ENCODE measurements around the gene C2CD2.

C2CD2 gene

GRCh38 chr21:41864311-41865001 is 89.4 kb downstream of the C2CD2 start:
- in situ Hi-C loops (cut with HindIII; ENCODE audit: low pct_unique_long_range_greater_than_20kb, low sequenced_read_pairs): no loop called here
- TF ChIP-seq JUND (IDR thresholded peaks at IDR 0.05; ENCODE audit: low read depth): no peak
- DNase-seq (ENCODE audit: low read depth in 1 of 2, low spot score in 1 of 2): no peak

GRCh38 chr21:41863439-41863740 is 90.4 kb downstream of the C2CD2 start:
- no peak for TF ChIP-seq JUND (IDR thresholded peaks at IDR 0.05; ENCODE audit: low read depth)
- DNase-seq (ENCODE audit: low read depth in 1 of 2, low spot score in 1 of 2): no peak
- in situ Hi-C loops (cut with HindIII; ENCODE audit: low pct_unique_long_range_greater_than_20kb, low sequenced_read_pairs): no loop called here

GRCh38 chr21:41861987-41862386 is 91.8 kb downstream of the C2CD2 start:
- TF ChIP-seq JUND (IDR thresholded peaks at IDR 0.05; ENCODE audit: low read depth): no peak
- in situ Hi-C loops (cut with HindIII; ENCODE audit: low pct_unique_long_range_greater_than_20kb, low sequenced_read_pairs): no loop called here
- DNase-seq (ENCODE audit: low read depth in 1 of 2, low spot score in 1 of 2): no peak

- in situ Hi-C loops (cut with HindIII; ENCODE audit: low pct_unique_long_range_greater_than_20kb, low sequenced_read_pairs): no loop called here
- no peak for DNase-seq (ENCODE audit: low read depth in 1 of 2, low spot score in 1 of 2)
- no peak for TF ChIP-seq JUND (IDR thresholded peaks at IDR 0.05; ENCODE audit: low read depth)
Observed at GRCh38 chr21:41861255-41861654, 92.6 kb downstream of the C2CD2 start.

- no peak for TF ChIP-seq JUND (IDR thresholded peaks at IDR 0.05; ENCODE audit: low read depth)
- in situ Hi-C loops (cut with HindIII; ENCODE audit: low pct_unique_long_range_greater_than_20kb, low sequenced_read_pairs): no loop called here
- DNase-seq (ENCODE audit: low read depth in 1 of 2, low spot score in 1 of 2): no peak
Observed at GRCh38 chr21:41859297-41859980, 94.4 kb downstream of the C2CD2 start.

- no peak for TF ChIP-seq JUND (IDR thresholded peaks at IDR 0.05; ENCODE audit: low read depth)
- DNase-seq (ENCODE audit: low read depth in 1 of 2, low spot score in 1 of 2): no peak
- in situ Hi-C loops (cut with HindIII; ENCODE audit: low pct_unique_long_range_greater_than_20kb, low sequenced_read_pairs): no loop called here
Observed at GRCh38 chr21:41858466-41859296, 95.1 kb downstream of the C2CD2 start.

GRCh38 chr21:41857771-41858300 is 96.0 kb downstream of the C2CD2 start:
- no peak for DNase-seq (ENCODE audit: low read depth in 1 of 2, low spot score in 1 of 2)
- TF ChIP-seq JUND (IDR thresholded peaks at IDR 0.05; ENCODE audit: low read depth): no peak
- in situ Hi-C loops (cut with HindIII; ENCODE audit: low pct_unique_long_range_greater_than_20kb, low sequenced_read_pairs): no loop called here

GRCh38 chr21:41856572-41856971 is 97.2 kb downstream of the C2CD2 start:
- in situ Hi-C loops (cut with HindIII; ENCODE audit: low pct_unique_long_range_greater_than_20kb, low sequenced_read_pairs): no loop called here
- TF ChIP-seq JUND (IDR thresholded peaks at IDR 0.05; ENCODE audit: low read depth): no peak
- DNase-seq (ENCODE audit: low read depth in 1 of 2, low spot score in 1 of 2): no peak

GRCh38 chr21:41854426-41854995 is 99.3 kb downstream of the C2CD2 start:
- in situ Hi-C loops (cut with HindIII; ENCODE audit: low pct_unique_long_range_greater_than_20kb, low sequenced_read_pairs): no loop called here
- no peak for DNase-seq (ENCODE audit: low read depth in 1 of 2, low spot score in 1 of 2)
- no peak for TF ChIP-seq JUND (IDR thresholded peaks at IDR 0.05; ENCODE audit: low read depth)

- in situ Hi-C loops (cut with HindIII; ENCODE audit: low pct_unique_long_range_greater_than_20kb, low sequenced_read_pairs): no loop called here
- DNase-seq (ENCODE audit: low read depth in 1 of 2, low spot score in 1 of 2): no peak
- TF ChIP-seq JUND (IDR thresholded peaks at IDR 0.05; ENCODE audit: low read depth): no peak
Observed at GRCh38 chr21:41852929-41853320, 100.9 kb downstream of the C2CD2 start.

GRCh38 chr21:41852151-41852928 is 101.5 kb downstream of the C2CD2 start:
- TF ChIP-seq JUND (IDR thresholded peaks at IDR 0.05; ENCODE audit: low read depth): no peak
- in situ Hi-C loops (cut with HindIII; ENCODE audit: low pct_unique_long_range_greater_than_20kb, low sequenced_read_pairs): no loop called here
- DNase-seq (ENCODE audit: low read depth in 1 of 2, low spot score in 1 of 2): no peak

Data from T47D (cell line).